ENCODE data around the gene ITPRIP. TPM values are rescaled to one million over a fixed set of nuclear protein-coding genes. Genes with fewer than 3 reads are reported as not detected.

The ITPRIP gene
- polyA plus RNA-seq, 1 donor (not counting 4 experiments of a cell fraction or from before 2014, with no cell fraction given) = 12.1 TPM

GRCh38 chr10:104325436-104326435 is 12.5 kb downstream of the ITPRIP start:
- Histone ChIP-seq H3K36me3 (ENCODE audit: control insufficient read depth in 2 of 2, extremely low read depth in 1 of 2, insufficient read depth in 2 of 2, low read length in 2 of 2) (peaks cover 1 to 21% of the 10 kb centered on the region in 2 experiments), H4K20me1 (ENCODE audit: control insufficient read depth, extremely low read depth, insufficient read depth, low read length) (no peaks in the 10 kb centered on the region), H3K9me1 (ENCODE audit: control insufficient read depth, extremely low read depth, insufficient read depth, low read length) (no peaks in the 10 kb centered on the region), H3K4me1 (ENCODE audit: control insufficient read depth, extremely low read depth, insufficient read depth, low read length) (peaks cover 72% of the 10 kb centered on the region), H3K27me3 (ENCODE audit: control insufficient read depth, extremely low read depth, insufficient read depth, low read length) (no peaks in the 10 kb centered on the region), H2AFZ (ENCODE audit: control insufficient read depth, low read length) (no peak overlapping the region), H3K9me3 (ENCODE audit: control insufficient read depth, low read depth, low read length) (no peaks in the 10 kb centered on the region), H3K9ac (ENCODE audit: control insufficient read depth, extremely low read depth, insufficient read depth, low read length) (no peak overlapping the region), H3K79me2 (ENCODE audit: control insufficient read depth, insufficient read depth, low read length) (peaks cover 61% of the 10 kb centered on the region), H3K4me3 (ENCODE audit: control insufficient read depth in 2 of 3, extremely low read depth in 1 of 3, insufficient read depth in 2 of 3, low read depth in 1 of 3, low read length in 3 of 3) (no peak overlapping the region), H3K4me2 (ENCODE audit: control insufficient read depth, extremely low read depth, insufficient read depth, low read depth, low read length) (no peak overlapping the region), H3K27ac (ENCODE audit: control insufficient read depth, insufficient read depth, low read length) (no peak overlapping the region)
- no peak for TF ChIP-seq CTCF (optimal IDR thresholded peaks at IDR 0.05 in 1 of 3, IDR thresholded peaks at IDR 0.05 in 1 of 3, conservative IDR thresholded peaks at IDR 0.05 in 1 of 3; ENCODE audit: extremely low read depth in 1 of 3, insufficient read depth in 2 of 3, low read length in 3 of 3)
- no peak for TF ChIP-seq EZH2 (IDR thresholded peaks at IDR 0.05; ENCODE audit: low read length)
- dilution Hi-C loops (cut with MboI; ENCODE audit: extremely low pct_ligation_motif_present, low sequenced_read_pairs) = no loop called here
- DNase-seq (ENCODE audit: low read depth, low spot score) (no peak), FAIRE-seq (no peak)

GRCh38 chr10:104324931-104325330 is 13.3 kb downstream of the ITPRIP start:
- no peak for FAIRE-seq
- Histone ChIP-seq H3K4me1 (ENCODE audit: control insufficient read depth, extremely low read depth, insufficient read depth, low read length) (peaks cover 72% of the 10 kb centered on the region), H3K27ac (ENCODE audit: control insufficient read depth, insufficient read depth, low read length) (no peak overlapping the region)

More at GRCh38 chr10:104324931-104325330, 13.3 kb downstream of the ITPRIP start:
- Histone ChIP-seq H3K27me3 (ENCODE audit: control insufficient read depth, extremely low read depth, insufficient read depth, low read length) (no peaks in the 10 kb centered on the region), H3K79me2 (ENCODE audit: control insufficient read depth, insufficient read depth, low read length) (peaks cover 68% of the 10 kb centered on the region), H3K4me3 (ENCODE audit: control insufficient read depth in 2 of 3, extremely low read depth in 1 of 3, insufficient read depth in 2 of 3, low read depth in 1 of 3, low read length in 3 of 3) (no peak overlapping the region), H3K36me3 (ENCODE audit: control insufficient read depth in 2 of 2, extremely low read depth in 1 of 2, insufficient read depth in 2 of 2, low read length in 2 of 2) (peaks cover 1 to 21% of the 10 kb centered on the region in 2 experiments), H3K9me1 (ENCODE audit: control insufficient read depth, extremely low read depth, insufficient read depth, low read length) (no peaks in the 10 kb centered on the region), H3K4me2 (ENCODE audit: control insufficient read depth, extremely low read depth, insufficient read depth, low read depth, low read length) (no peak overlapping the region), H3K9ac (ENCODE audit: control insufficient read depth, extremely low read depth, insufficient read depth, low read length) (no peak overlapping the region), H4K20me1 (ENCODE audit: control insufficient read depth, extremely low read depth, insufficient read depth, low read length) (no peaks in the 10 kb centered on the region), H3K9me3 (ENCODE audit: control insufficient read depth, low read depth, low read length) (no peaks in the 10 kb centered on the region), H2AFZ (ENCODE audit: control insufficient read depth, low read length) (no peak overlapping the region)
- dilution Hi-C loops (cut with MboI; ENCODE audit: extremely low pct_ligation_motif_present, low sequenced_read_pairs) = no loop called here
- no peak for DNase-seq (ENCODE audit: low read depth, low spot score)
- TF ChIP-seq CTCF (optimal IDR thresholded peaks at IDR 0.05 in 1 of 3, IDR thresholded peaks at IDR 0.05 in 1 of 3, conservative IDR thresholded peaks at IDR 0.05 in 1 of 3; ENCODE audit: extremely low read depth in 1 of 3, insufficient read depth in 2 of 3, low read length in 3 of 3) (no peak), EZH2 (IDR thresholded peaks at IDR 0.05; ENCODE audit: low read length) (no peak)
